Gastrocnemius medialis (tissue), 4 donors: ENCODE results near the gene TTYH2. TPM values are rescaled to one million over a fixed set of nuclear protein-coding genes. Genes with fewer than 3 reads are reported as not detected.
A peak's percentile ranks its signal among the peaks of the same experiment; 100 is the strongest.

Source experiments
- ATAC-seq, 2 donors: fragments of 150-250 bp; one replicate each; pipeline ENCODE4 v1.9.1; 2016
- DNase-seq, 2 donors: peaks; one replicate each; pipeline ENCODE4 v3.0.0-alpha.2; 2019
- H3K27ac ChIP-seq, 4 donors: fragments of 200-600 bp; sonication (generic); 1 replicate in 1 of 4; 2 replicates in 3 of 4; pipeline ENCODE4 v1.5.1; 2016 to 2018; ENCODE audit warnings: mild to moderate bottlenecking in 2 of 4, moderate library complexity in 1 of 4
- H3K27me3 ChIP-seq, 3 donors: fragments of 200-600 bp; sonication (generic) in 2 of 3; 1 replicate in 1 of 3; 2 replicates in 2 of 3; pipeline versions ENCODE4 v1.5.1 to v1.6.0; 2016 to 2019; ENCODE audit warnings: mild to moderate bottlenecking in 1 of 3, moderate library complexity in 1 of 3
- H3K36me3 ChIP-seq, 2 donors: fragments of 200-600 bp; sonication (generic) in 1 of 2; one replicate each; pipeline ENCODE4 v1.5.1; 2017 to 2018
- H3K4me1 ChIP-seq, 2 donors: fragments of 200-600 bp; sonication (generic) in 1 of 2; one replicate each; pipeline ENCODE4 v1.5.1; 2016 to 2017; ENCODE audit warnings: mild to moderate bottlenecking in 2 of 2
- H3K4me3 ChIP-seq, 4 donors: fragments of 200-600 bp; sonication (generic) in 3 of 4; 1 replicate in 1 of 4; 2 replicates in 3 of 4; pipeline ENCODE4 v1.5.1; 2016 to 2019; ENCODE audit warnings: mild to moderate bottlenecking in 2 of 4
- H3K9me3 ChIP-seq, 3 donors: fragments of 200-600 bp; sonication (generic) in 2 of 3; 1 replicate in 1 of 3; 2 replicates in 2 of 3; pipeline ENCODE4 v1.5.1; 2016 to 2019
- POLR2A ChIP-seq, 2 donors: fragments of 450-650 bp; IDR thresholded peaks; one replicate each; pipeline ENCODE4 v1.6.1; 2017; ENCODE audit warnings: antibody characterized with exemption in 2 of 2, mild to moderate bottlenecking in 2 of 2, moderate library complexity in 2 of 2
- in situ Hi-C, 4 donors: fragments of 200-750 bp; cut with MboI; loops; one replicate each; pipeline versions ENCODE4 v1.15.0 to v1.8.0; 2017; ENCODE audit warnings: low sequenced_read_pairs in 4 of 4
- intact Hi-C: fragments of 100-400 bp; cut with DNase I; formaldehyde crosslinking; loops from one replicate; pipeline ENCODE4 v1.15.1; 2023; ENCODE audit warnings: low total_unique reads
- total RNA-seq, 4 donors: library from RNA; depleted of rRNA; stranded (reverse); fragments of >200 nt; gene quantifications; one replicate each; pipeline versions ENCODE4 v1.1.0 to v1.2.3, GENCODE V29; 2016
- TF ChIP-seq, protein P1 (sequence below), 5 experiments: fragments of 450-650 bp in 3 of 5; fragments of 200-600 bp in 2 of 5; sonication (generic) in 2 of 5; IDR thresholded peaks in 4 of 5; conservative IDR thresholded peaks in 1 of 5; 1 replicate in 4 of 5; 2 replicates in 1 of 5; pipeline ENCODE4 v1.5.1; 2016 to 2019; ENCODE audit warnings: antibody characterized with exemption in 5 of 5, mild to moderate bottlenecking in 3 of 5, moderate library complexity in 3 of 5

TTYH2 gene
- total RNA-seq, 4 donors from 2014 or later = 4.7 to 19.2 (median 11.4) TPM

DNA sequence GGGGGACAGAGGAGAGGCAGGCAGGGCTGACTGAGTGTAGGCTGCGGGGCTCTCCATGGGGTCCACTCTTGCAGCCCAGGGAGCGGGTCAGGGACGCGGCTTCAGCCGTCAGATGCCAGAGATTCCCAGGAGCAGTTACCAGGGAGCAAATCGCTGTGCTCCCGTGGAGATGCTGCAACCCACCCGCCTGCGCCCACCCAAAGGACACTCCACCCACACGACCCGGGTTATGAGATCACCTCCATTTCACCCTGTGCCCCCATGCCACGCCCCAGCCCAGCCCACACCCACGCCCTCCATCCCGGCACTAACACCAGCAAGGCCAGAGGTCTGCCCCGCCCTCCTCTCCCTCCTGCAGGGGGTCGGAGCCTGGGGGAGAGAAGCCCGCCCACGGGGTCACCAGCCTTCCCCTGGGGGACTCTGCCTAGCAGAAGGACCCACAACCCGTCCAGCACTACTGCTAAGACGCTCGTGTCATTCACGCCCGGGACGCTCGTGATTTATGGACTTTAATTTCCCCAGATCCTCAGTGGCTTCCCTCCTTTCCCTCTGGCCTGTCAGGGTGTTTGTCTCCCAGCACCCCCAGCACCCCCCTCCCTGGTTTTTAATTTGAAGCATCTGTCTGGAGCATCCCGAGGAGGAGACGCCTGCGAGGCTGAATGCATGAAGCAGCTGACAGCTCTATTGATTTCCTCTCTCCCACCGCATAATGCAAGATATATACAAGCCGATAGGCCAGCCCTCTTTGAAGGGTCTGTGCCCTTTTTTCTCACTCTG, 16.6 kb upstream of the TTYH2 start:
- no peaks in the 10 kb centered on the region for H3K4me1 ChIP-seq
- H3K4me3 ChIP-seq = no peak overlapping the region
- DNase-seq (no peak), ATAC-seq (no peak)
- intact Hi-C loops (no loop called here), in situ Hi-C loops (no loop called here)
- TF ChIP-seq, protein P1, sequence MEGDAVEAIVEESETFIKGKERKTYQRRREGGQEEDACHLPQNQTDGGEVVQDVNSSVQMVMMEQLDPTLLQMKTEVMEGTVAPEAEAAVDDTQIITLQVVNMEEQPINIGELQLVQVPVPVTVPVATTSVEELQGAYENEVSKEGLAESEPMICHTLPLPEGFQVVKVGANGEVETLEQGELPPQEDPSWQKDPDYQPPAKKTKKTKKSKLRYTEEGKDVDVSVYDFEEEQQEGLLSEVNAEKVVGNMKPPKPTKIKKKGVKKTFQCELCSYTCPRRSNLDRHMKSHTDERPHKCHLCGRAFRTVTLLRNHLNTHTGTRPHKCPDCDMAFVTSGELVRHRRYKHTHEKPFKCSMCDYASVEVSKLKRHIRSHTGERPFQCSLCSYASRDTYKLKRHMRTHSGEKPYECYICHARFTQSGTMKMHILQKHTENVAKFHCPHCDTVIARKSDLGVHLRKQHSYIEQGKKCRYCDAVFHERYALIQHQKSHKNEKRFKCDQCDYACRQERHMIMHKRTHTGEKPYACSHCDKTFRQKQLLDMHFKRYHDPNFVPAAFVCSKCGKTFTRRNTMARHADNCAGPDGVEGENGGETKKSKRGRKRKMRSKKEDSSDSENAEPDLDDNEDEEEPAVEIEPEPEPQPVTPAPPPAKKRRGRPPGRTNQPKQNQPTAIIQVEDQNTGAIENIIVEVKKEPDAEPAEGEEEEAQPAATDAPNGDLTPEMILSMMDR (IDR thresholded peaks at IDR 0.05 in 4 of 5, conservative IDR thresholded peaks at IDR 0.05 in 1 of 5) = no peak
- TF ChIP-seq POLR2A (IDR thresholded peaks at IDR 0.05) = no peak
- H3K36me3 ChIP-seq = no peaks in the 10 kb centered on the region
- no peaks in the 10 kb centered on the region for H3K9me3 ChIP-seq
- H3K27ac ChIP-seq = no peak overlapping the region
- peaks cover 12 to 33% (median 17%) of the 10 kb centered on the region in 3 donors for H3K27me3 ChIP-seq

DNA sequence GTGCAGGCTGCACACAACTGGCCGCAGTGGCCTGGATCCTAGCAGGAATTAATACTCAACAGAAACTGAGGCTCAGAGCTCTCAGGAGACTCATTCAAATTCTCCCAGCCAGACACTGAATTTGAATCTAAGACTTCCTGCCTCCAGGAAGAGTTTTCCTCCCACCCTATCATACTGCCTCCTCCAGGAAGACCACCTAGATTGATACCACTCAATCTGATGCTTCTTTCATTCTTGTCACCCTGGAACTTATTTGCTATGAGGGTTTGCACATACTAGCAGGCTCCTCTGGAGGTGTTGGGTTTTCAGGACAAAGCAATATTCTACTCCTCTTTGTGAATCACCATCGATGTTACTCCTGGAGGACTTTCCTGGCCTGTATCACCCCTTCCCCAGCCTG, 15.6 kb upstream of the TTYH2 start:
- intact Hi-C loops (no loop called here), in situ Hi-C loops (no loop called here)
- no peak overlapping the region for H3K4me3 ChIP-seq
- no peaks in the 10 kb centered on the region for H3K9me3 ChIP-seq
- no peak for TF ChIP-seq POLR2A (IDR thresholded peaks at IDR 0.05)
- TF ChIP-seq, protein P1 (IDR thresholded peaks at IDR 0.05 in 4 of 5, conservative IDR thresholded peaks at IDR 0.05 in 1 of 5) = no peak
- no peaks in the 10 kb centered on the region for H3K36me3 ChIP-seq
- peaks cover 12 to 33% (median 17%) of the 10 kb centered on the region in 3 donors for H3K27me3 ChIP-seq
- H3K4me1 ChIP-seq = no peaks in the 10 kb centered on the region
- ATAC-seq (no peak), DNase-seq (no peak)
- H3K27ac ChIP-seq = no peak overlapping the region

DNA sequence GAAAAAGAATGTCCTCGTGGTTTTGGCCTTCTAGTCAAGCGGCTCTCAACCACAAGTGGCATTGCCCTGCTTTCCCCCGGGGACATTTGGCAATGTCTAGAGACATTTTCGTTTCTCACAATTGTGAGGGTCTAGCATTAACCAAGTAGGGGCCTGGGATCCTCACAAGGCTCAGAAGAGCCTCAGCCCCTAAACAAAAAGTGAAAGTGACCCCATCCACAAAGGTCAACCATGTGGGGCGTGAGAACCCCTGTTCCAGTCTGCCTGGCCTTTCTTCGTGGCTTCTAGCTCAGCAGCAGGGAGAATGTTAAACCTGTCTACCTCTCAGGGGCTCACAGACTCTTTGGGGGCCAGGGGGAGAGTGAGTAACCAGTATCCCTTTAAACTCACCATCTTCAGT, 14.7 kb upstream of the TTYH2 start:
- intact Hi-C loops (no loop called here), in situ Hi-C loops (no loop called here)
- Histone ChIP-seq H3K4me3 (no peak overlapping the region), H3K36me3 (no peaks in the 10 kb centered on the region), H3K4me1 (no peaks in the 10 kb centered on the region), H3K27me3 (peaks cover 12 to 33% (median 17%) of the 10 kb centered on the region in 3 donors), H3K27ac (no peak overlapping the region), H3K9me3 (no peaks in the 10 kb centered on the region)
- no peak for ATAC-seq
- TF ChIP-seq POLR2A (IDR thresholded peaks at IDR 0.05) = no peak
- no peak for DNase-seq

DNA sequence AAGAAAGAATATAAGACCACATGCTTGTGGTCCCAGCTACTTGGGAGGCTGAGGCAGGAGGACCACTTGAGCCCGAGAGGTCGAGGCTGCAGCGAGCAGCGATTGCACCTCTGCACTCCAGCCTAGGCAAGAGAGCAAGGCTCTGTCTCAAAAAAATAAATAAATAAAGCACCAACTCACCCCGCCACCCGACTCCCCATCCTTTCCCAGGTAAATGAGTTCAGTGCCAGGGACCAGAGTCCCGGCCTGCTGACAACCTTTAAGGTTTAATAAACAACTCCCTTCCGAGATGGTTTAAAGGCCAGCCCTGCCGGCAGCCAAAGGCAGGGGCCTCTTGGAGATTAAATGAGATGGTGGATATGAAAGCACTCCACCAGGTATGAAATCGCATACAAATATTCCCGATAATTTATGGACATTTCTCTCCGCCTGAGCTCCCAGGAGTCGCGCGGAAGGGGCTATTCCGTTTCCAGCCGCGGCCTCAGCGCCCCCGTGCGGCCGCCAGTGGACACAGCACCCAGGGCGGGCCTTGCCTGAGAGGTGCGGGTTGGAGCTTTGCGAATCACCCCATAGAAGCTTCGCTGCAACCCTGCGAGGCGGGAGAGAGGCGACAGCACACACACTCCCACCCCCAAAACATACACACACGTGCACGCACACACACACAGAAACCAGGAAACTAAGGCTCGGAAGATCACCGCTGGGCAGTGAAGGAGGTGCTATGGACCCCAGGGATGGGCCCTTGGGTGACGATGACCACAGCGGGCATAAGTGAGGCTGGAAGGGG, 13.9 kb upstream of the TTYH2 start:
- no peak overlapping the region for H3K27ac ChIP-seq
- no peaks in the 10 kb centered on the region for H3K9me3 ChIP-seq
- in situ Hi-C loops (loop anchor here in 3 of 4 donors (10.0 to 25.0 kb wide), 3 partner anchors 163 to 288 kb away; partner anchors contain the start of genes BTBD17 (in 3 of the 3) and GPR142 (in 3 of the 3)), intact Hi-C loops (no loop called here)
- TF ChIP-seq, protein P1 (IDR thresholded peaks at IDR 0.05 in 4 of 5, conservative IDR thresholded peaks at IDR 0.05 in 1 of 5) = peak; percentile 50 to 95 (median 81)
- TF ChIP-seq POLR2A (IDR thresholded peaks at IDR 0.05) = no peak
- peak overlapping the region in 3 of 4 donors; percentile 7 to 55 (median 13) for H3K4me3 ChIP-seq
- ATAC-seq (peak in 1 of 2 donors; percentile 33), DNase-seq (peak in 1 of 2 donors; percentile 31)
- H3K27me3 ChIP-seq = peaks cover 12 to 33% (median 17%) of the 10 kb centered on the region in 3 donors
- peaks cover 4% of the 10 kb centered on the region in 2 donors for H3K4me1 ChIP-seq
- H3K36me3 ChIP-seq = no peaks in the 10 kb centered on the region

DNA sequence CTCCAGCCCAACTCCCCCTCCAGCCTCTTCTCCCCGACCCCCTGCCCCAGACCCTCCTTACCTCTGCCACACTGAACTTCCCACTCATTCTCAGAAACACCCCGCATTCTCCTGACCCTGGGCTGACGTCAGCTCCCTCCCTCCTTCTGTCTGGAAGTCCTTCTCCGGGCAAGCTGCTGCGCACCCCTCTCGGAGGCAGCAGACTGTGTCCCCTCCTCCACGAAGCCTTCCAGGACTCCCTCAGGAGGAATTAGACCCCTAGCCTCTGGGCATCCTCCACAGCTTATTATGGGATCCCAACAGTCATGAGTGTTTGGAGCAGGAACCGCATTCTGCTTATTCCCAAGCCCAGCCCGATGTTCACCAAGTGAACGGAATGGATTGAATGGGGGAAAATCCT, 13.3 kb upstream of the TTYH2 start:
- TF ChIP-seq, protein P1 (IDR thresholded peaks at IDR 0.05 in 4 of 5, conservative IDR thresholded peaks at IDR 0.05 in 1 of 5) = no peak
- TF ChIP-seq POLR2A (IDR thresholded peaks at IDR 0.05) = no peak
- H3K27me3 ChIP-seq = peaks cover 12 to 33% (median 14%) of the 10 kb centered on the region in 3 donors
- in situ Hi-C loops (loop anchor here in 3 of 4 donors (10.0 to 25.0 kb wide), 3 partner anchors 162 to 287 kb away; partner anchors contain the start of genes BTBD17 (in 3 of the 3) and GPR142 (in 3 of the 3)), intact Hi-C loops (no loop called here)
- H3K4me1 ChIP-seq = peaks cover 10% of the 10 kb centered on the region in 2 donors
- DNase-seq = no peak
- ATAC-seq = no peak
- peaks cover 0 to 5% of the 10 kb centered on the region in 2 donors for H3K36me3 ChIP-seq
- no peak overlapping the region for H3K27ac ChIP-seq
- no peaks in the 10 kb centered on the region for H3K9me3 ChIP-seq
- no peak overlapping the region for H3K4me3 ChIP-seq
